ENCODE data around the gene SORCS2.

DNA sequence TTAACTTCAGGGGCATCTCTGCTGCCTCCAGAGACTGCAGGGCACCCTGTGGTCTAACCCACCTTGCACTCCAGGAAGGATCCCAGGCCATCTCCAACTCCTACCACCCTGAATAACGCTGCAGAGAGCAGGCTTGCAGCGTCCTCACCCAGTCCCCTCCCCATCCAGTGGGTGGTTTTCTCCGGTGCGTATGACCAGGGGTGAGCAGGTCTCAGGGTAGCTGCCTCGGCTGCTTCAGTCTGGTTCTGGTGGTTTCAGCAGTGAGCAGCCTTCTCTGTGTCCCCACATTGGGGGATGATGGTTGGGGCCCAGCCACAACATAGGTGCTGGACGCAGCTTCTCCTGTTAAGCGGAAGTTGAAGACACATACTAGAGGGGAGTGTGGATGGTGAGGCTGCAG is 38.6 kb upstream of the SORCS2 start:
- TF ChIP-seq, protein P1, sequence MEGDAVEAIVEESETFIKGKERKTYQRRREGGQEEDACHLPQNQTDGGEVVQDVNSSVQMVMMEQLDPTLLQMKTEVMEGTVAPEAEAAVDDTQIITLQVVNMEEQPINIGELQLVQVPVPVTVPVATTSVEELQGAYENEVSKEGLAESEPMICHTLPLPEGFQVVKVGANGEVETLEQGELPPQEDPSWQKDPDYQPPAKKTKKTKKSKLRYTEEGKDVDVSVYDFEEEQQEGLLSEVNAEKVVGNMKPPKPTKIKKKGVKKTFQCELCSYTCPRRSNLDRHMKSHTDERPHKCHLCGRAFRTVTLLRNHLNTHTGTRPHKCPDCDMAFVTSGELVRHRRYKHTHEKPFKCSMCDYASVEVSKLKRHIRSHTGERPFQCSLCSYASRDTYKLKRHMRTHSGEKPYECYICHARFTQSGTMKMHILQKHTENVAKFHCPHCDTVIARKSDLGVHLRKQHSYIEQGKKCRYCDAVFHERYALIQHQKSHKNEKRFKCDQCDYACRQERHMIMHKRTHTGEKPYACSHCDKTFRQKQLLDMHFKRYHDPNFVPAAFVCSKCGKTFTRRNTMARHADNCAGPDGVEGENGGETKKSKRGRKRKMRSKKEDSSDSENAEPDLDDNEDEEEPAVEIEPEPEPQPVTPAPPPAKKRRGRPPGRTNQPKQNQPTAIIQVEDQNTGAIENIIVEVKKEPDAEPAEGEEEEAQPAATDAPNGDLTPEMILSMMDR (IDR thresholded peaks at IDR 0.05) = no peak
- no peak for TF ChIP-seq EZH2 (IDR thresholded peaks at IDR 0.05; ENCODE audit: borderline replicate concordance, insufficient read depth, low read depth, low read length, poor library complexity, severe bottlenecking)
